Astrocyte (in vitro differentiated cells and primary cell): ENCODE data around the gene DAAM2. TPM values are rescaled to one million over a fixed set of nuclear protein-coding genes. Genes with fewer than 3 reads are reported as not detected.

ENCODE experiments used
- DNase-seq: peaks from one replicate; pipeline ENCODE4 v3.0.0-alpha.2; 2010; ENCODE audit warnings: low read depth
- FAIRE-seq: peaks from 2 replicates; lab custom pipeline; 2011; peaks lifted over from hg19 to GRCh38; lab: Jason Lieb, UNC
- H2AFZ ChIP-seq: 2 replicates; pipeline ENCODE4 v1.6.0; 2012; ENCODE audit warnings: low read depth, low read length, inconsistent platforms
- H3K27ac ChIP-seq: 2 replicates; pipeline ENCODE4 v1.5.1; 2011; ENCODE audit warnings: low read depth, low read length, inconsistent platforms
- H3K27me3 ChIP-seq: 2 replicates; pipeline ENCODE4 v1.6.0; 2011; ENCODE audit warnings: low read length, inconsistent platforms; ENCODE audit not compliant: insufficient read depth
- H3K36me3 ChIP-seq: 2 replicates; pipeline ENCODE4 v1.5.1; 2011; ENCODE audit warnings: low read length, inconsistent platforms; ENCODE audit not compliant: insufficient read depth
- H3K4me1 ChIP-seq: 2 replicates; pipeline ENCODE4 v1.5.1; 2011; ENCODE audit warnings: low read length, inconsistent platforms; ENCODE audit not compliant: insufficient read depth
- H3K4me2 ChIP-seq: 2 replicates; pipeline ENCODE4 v1.6.0; 2012; ENCODE audit warnings: low read length, inconsistent platforms
- H3K4me3 ChIP-seq: 2 replicates; pipeline ENCODE4 v1.5.1; 2011; ENCODE audit warnings: low read depth, mild to moderate bottlenecking, low read length, inconsistent platforms; ENCODE audit not compliant: insufficient read depth
- H3K79me2 ChIP-seq: 2 replicates; pipeline ENCODE4 v1.6.0; 2012; ENCODE audit warnings: mild to moderate bottlenecking, low read length, inconsistent platforms; ENCODE audit not compliant: insufficient read depth
- H3K9ac ChIP-seq: 2 replicates; pipeline ENCODE4 v1.6.0; 2012; ENCODE audit warnings: mild to moderate bottlenecking, low read length, inconsistent platforms
- H3K9me3 ChIP-seq: 2 replicates; pipeline ENCODE4 v1.5.1; 2012; ENCODE audit warnings: low read depth, mild to moderate bottlenecking, low read length, inconsistent platforms; ENCODE audit not compliant: insufficient read depth
- H4K20me1 ChIP-seq: 2 replicates; pipeline ENCODE4 v1.6.0; 2012; ENCODE audit warnings: low read length, inconsistent platforms; ENCODE audit not compliant: insufficient read depth
- H3K27ac Mint-ChIP-seq: one replicate; pipeline ENCODE4 v1.8.0; 2021; ENCODE audit warnings: mild to moderate bottlenecking, mixed read lengths; ENCODE audit not compliant: unreplicated experiment
- H3K27me3 Mint-ChIP-seq: one replicate; pipeline ENCODE4 v1.8.0; 2021; ENCODE audit warnings: low read depth, mixed read lengths; ENCODE audit not compliant: unreplicated experiment
- H3K36me3 Mint-ChIP-seq: one replicate; pipeline ENCODE4 v1.8.0; 2021; ENCODE audit warnings: low read depth, mixed read lengths; ENCODE audit not compliant: unreplicated experiment
- H3K4me1 Mint-ChIP-seq: one replicate; pipeline ENCODE4 v1.8.0; 2021; ENCODE audit warnings: low read depth, mixed read lengths; ENCODE audit not compliant: unreplicated experiment
- H3K4me3 Mint-ChIP-seq: one replicate; pipeline ENCODE4 v1.8.0; 2021; ENCODE audit warnings: mild to moderate bottlenecking, moderate library complexity, mixed read lengths; ENCODE audit not compliant: unreplicated experiment
- H3K9me3 Mint-ChIP-seq: one replicate; pipeline ENCODE4 v1.8.0; 2021; ENCODE audit warnings: mild to moderate bottlenecking, mixed read lengths; ENCODE audit not compliant: unreplicated experiment
- EZH2 ChIP-seq: IDR thresholded peaks from 2 replicates; pipeline ENCODE4 v1.6.1; 2012; ENCODE audit warnings: mild to moderate bottlenecking, low read length, inconsistent platforms; ENCODE audit not compliant: insufficient read depth
- total RNA-seq: library from RNA; stranded (reverse); gene quantifications from 2 replicates; pipeline ENCODE4 v1.2.1, GENCODE V29; 2021
- TF ChIP-seq, protein P1 (sequence below): IDR thresholded peaks from 2 replicates; pipeline ENCODE4 v1.5.1; 2011; ENCODE audit warnings: low read depth, mild to moderate bottlenecking, inconsistent platforms, low read length, moderate library complexity; ENCODE audit not compliant: insufficient read depth

The DAAM2 gene
- total RNA-seq, 1 donor from 2014 or later: 38.4 TPM

DNA sequence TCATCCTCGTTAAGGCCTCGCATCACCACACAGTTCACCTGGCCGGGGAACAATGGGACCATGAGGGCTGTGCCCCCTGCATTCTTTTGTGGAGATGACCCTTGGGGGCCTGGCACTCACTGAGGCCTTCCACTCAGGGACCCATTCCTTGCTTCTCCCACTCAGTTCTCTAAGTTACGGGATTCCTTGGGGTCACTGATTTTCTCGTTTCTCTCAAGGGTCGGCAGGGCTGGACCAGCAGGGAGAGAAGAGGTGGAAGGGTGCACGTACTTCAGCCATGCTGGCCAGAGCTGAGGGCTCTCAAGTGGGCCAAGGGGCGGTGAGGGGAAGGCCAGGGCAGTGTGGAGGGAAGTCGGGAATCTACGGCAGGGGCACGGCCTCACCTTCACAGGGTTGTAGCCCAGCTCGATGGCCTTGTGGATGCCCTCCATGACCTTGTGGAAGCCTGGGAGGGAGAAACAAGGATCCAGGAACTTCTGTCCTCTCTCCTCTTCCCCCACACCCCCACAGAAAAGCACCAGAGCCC lies 121.3 kb downstream of the DAAM2 start:
- no peak overlapping the region for H3K4me2 ChIP-seq
- no peaks in the 10 kb centered on the region for H3K9me3 ChIP-seq
- H3K27ac Mint-ChIP-seq: no peak overlapping the region
- no peaks in the 10 kb centered on the region for H3K9me3 Mint-ChIP-seq
- DNase-seq (no peak), FAIRE-seq (no peak)
- H3K36me3 Mint-ChIP-seq: peaks cover 28% of the 10 kb centered on the region
- TF ChIP-seq EZH2: no peak
- TF ChIP-seq, protein P1, sequence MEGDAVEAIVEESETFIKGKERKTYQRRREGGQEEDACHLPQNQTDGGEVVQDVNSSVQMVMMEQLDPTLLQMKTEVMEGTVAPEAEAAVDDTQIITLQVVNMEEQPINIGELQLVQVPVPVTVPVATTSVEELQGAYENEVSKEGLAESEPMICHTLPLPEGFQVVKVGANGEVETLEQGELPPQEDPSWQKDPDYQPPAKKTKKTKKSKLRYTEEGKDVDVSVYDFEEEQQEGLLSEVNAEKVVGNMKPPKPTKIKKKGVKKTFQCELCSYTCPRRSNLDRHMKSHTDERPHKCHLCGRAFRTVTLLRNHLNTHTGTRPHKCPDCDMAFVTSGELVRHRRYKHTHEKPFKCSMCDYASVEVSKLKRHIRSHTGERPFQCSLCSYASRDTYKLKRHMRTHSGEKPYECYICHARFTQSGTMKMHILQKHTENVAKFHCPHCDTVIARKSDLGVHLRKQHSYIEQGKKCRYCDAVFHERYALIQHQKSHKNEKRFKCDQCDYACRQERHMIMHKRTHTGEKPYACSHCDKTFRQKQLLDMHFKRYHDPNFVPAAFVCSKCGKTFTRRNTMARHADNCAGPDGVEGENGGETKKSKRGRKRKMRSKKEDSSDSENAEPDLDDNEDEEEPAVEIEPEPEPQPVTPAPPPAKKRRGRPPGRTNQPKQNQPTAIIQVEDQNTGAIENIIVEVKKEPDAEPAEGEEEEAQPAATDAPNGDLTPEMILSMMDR: no peak
- no peak overlapping the region for H3K27ac ChIP-seq
- H3K27me3 ChIP-seq: no peaks in the 10 kb centered on the region
- H3K36me3 ChIP-seq: no peaks in the 10 kb centered on the region
- no peak overlapping the region for H2AFZ ChIP-seq
- H3K4me3 Mint-ChIP-seq: no peak overlapping the region
- no peaks in the 10 kb centered on the region for H3K4me1 ChIP-seq
- H3K4me3 ChIP-seq: no peak overlapping the region
- no peaks in the 10 kb centered on the region for H3K79me2 ChIP-seq
- H3K9ac ChIP-seq: no peak overlapping the region
- H3K27me3 Mint-ChIP-seq: peaks cover 2% of the 10 kb centered on the region
- no peaks in the 10 kb centered on the region for H4K20me1 ChIP-seq
- H3K4me1 Mint-ChIP-seq: peaks cover 8% of the 10 kb centered on the region

DNA sequence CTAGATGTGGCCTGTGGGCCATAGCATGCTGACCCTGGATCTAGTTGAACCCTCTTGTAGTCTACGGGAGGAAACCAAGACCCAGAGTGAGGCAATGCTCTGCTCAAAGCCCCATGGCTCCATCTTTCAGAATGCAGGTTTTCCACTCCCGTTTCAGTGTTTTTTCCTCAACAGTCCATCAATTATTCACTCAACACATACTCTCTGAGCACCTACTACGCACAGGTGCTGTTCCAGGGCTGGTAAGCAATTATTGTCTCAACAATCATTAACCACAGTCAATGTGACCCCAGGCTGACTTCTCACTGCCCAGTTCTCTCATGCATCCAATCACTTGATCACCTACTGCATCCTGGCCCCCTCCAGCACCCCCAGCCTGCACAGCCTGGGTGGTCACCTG lies 122.1 kb downstream of the DAAM2 start:
- no peaks in the 10 kb centered on the region for H3K9me3 ChIP-seq
- no peaks in the 10 kb centered on the region for H3K9me3 Mint-ChIP-seq
- H3K4me3 Mint-ChIP-seq: no peak overlapping the region
- H3K4me3 ChIP-seq: no peak overlapping the region
- peaks cover 2% of the 10 kb centered on the region for H3K27me3 Mint-ChIP-seq
- TF ChIP-seq EZH2: no peak
- TF ChIP-seq, protein P1: no peak
- H3K4me1 Mint-ChIP-seq: peaks cover 8% of the 10 kb centered on the region
- no peaks in the 10 kb centered on the region for H3K27me3 ChIP-seq
- FAIRE-seq (no peak), DNase-seq (no peak)
- no peaks in the 10 kb centered on the region for H3K4me1 ChIP-seq
- no peaks in the 10 kb centered on the region for H4K20me1 ChIP-seq
- H3K9ac ChIP-seq: no peak overlapping the region
- H2AFZ ChIP-seq: no peak overlapping the region
- no peak overlapping the region for H3K27ac ChIP-seq
- H3K36me3 Mint-ChIP-seq: peaks cover 24% of the 10 kb centered on the region
- H3K36me3 ChIP-seq: no peaks in the 10 kb centered on the region
- no peak overlapping the region for H3K4me2 ChIP-seq
- no peaks in the 10 kb centered on the region for H3K79me2 ChIP-seq
- H3K27ac Mint-ChIP-seq: no peak overlapping the region

DNA sequence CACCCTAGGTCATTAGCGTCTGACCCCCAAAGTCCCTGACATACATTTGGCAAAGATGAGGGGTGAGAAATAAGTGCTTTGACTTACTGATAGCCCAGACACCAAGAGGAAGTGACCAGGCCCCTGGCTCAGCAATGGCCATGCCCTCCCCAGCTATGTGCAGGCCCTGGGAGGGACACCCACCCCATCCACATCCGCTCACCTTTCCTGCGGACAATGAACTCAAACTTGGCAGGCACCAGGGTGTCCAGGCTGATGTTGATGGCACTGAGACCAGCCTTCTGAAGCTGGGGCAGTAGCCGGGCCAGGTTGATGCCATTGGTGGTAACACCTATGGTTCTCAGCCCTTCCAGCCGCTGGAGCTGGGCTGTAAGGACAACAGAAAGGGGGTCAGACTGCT lies 123.7 kb downstream of the DAAM2 start:
- no peak overlapping the region for H3K4me3 ChIP-seq
- no peaks in the 10 kb centered on the region for H3K9me3 ChIP-seq
- H3K27me3 ChIP-seq: no peaks in the 10 kb centered on the region
- no peaks in the 10 kb centered on the region for H3K9me3 Mint-ChIP-seq
- no peak overlapping the region for H3K9ac ChIP-seq
- H3K36me3 Mint-ChIP-seq: peaks cover 28% of the 10 kb centered on the region
- no peaks in the 10 kb centered on the region for H4K20me1 ChIP-seq
- no peak overlapping the region for H3K27ac ChIP-seq
- no peak for FAIRE-seq
- H3K4me2 ChIP-seq: no peak overlapping the region
- H2AFZ ChIP-seq: no peak overlapping the region
- H3K4me1 ChIP-seq: no peaks in the 10 kb centered on the region
- H3K79me2 ChIP-seq: no peaks in the 10 kb centered on the region
- H3K27ac Mint-ChIP-seq: no peak overlapping the region
- H3K4me3 Mint-ChIP-seq: no peak overlapping the region
- H3K27me3 Mint-ChIP-seq: no peaks in the 10 kb centered on the region
- DNase-seq: no peak
- H3K4me1 Mint-ChIP-seq: peaks cover 6% of the 10 kb centered on the region
- TF ChIP-seq, protein P1: no peak
- no peak for TF ChIP-seq EZH2
- H3K36me3 ChIP-seq: no peaks in the 10 kb centered on the region
